ENCODE data around the gene TMPRSS13.

Gene TMPRSS13

DNA sequence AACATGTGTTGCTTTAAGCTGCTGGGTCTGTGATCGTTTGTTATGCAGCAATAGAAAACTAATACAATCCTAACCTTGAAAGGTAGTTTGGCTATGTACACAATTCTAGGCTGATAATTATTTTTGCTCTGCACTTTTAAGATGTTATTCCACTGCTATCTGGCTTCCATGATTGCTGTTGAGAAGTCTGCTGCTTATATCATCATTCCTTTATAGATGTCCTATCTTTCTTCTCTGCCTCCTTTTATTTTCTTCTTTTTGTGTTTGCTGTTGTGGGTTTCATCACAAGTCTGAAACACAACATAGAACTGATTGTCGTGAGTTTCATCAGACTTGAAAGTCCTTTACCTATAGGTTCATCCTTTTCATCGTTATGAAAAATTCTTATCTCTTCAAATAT is 76.9 kb downstream of the TMPRSS13 start:
- DNase-seq (ENCODE audit: low spot score) = no peak

DNA sequence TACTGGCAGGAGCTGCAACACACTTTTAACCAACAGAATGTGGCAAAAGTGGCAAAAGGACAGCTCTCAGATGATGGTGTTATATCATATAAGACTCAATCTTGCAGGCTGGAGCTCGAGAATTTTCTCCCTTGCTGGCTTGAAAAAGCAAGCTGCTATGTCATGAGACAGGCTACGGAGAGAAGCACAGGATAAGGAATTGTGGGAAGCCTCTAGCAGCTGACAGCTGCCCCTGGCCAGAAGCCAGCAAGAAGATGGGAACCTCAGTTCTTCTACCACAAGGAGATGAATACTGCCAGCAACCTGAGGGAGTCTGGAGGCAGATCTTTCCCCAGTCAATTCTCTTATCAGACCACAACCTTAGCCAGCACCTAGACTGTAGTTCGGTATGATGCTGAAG is 77.3 kb downstream of the TMPRSS13 start:
- DNase-seq (ENCODE audit: low spot score) = no peak

DNA sequence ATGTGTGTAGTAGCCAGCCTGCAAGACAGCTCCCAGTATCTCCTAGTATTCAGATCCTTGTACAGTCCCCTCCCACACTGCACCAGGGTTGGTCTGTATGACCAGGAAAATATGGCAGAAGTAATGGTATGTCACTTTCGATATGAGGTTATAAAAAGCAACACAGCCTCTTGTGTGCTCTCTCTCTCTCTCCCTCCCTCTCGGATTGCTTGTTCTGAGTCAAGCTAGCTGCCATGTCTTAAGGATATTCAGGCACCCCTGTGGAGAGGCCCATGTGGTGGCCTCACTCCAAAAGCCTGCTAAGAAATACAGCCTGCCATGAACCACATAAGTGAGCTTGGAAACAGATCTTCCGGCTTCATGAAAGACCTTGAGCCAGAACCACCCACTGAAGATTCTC is 78.1 kb downstream of the TMPRSS13 start:
- DNase-seq (ENCODE audit: low spot score) = no peak
